ENCODE data around the gene SFXN1. TPM values are rescaled to one million over a fixed set of nuclear protein-coding genes. Genes with fewer than 3 reads are reported as not detected.

Gene SFXN1
- total and polyA plus RNA-seq, 4 donors: 55.9 to 80.0 (median 76.8) TPM

- H3K36me3 ChIP-seq (ENCODE audit: control insufficient read depth, insufficient read depth, low read length): no peaks in the 10 kb centered on the region
- H3K27ac ChIP-seq (ENCODE audit: low read depth, low read length): no peak overlapping the region
- H3K4me1 ChIP-seq (ENCODE audit: control insufficient read depth, insufficient read depth, low read length): no peaks in the 10 kb centered on the region
- no peaks in the 10 kb centered on the region for H3K9me3 ChIP-seq (ENCODE audit: control insufficient read depth, insufficient read depth, low read length)
- 88% methylated on average over 4 of the region's 9 CpGs for WGBS (ENCODE audit: insufficient coverage)
- H3K4me3 ChIP-seq (ENCODE audit: low read depth, low read length): no peak overlapping the region
- DNase-seq (ENCODE audit: low read depth in 4 of 6, low spot score in 6 of 6): no peak
- no peaks in the 10 kb centered on the region for H3K27me3 ChIP-seq (ENCODE audit: control insufficient read depth, insufficient read depth, low read length)
Observed at GRCh38 chr5:175558801-175559480, 80.6 kb downstream of the SFXN1 start.

GRCh38 chr5:175560011-175560410 lies 81.7 kb downstream of the SFXN1 start:
- DNase-seq (ENCODE audit: low read depth in 4 of 6, low spot score in 6 of 6): no peak
- no CpG with 5 or more reads among the region's 2 CpGs for WGBS (ENCODE audit: insufficient coverage)
- no peak overlapping the region for H3K4me3 ChIP-seq (ENCODE audit: low read depth, low read length)
- H3K9me3 ChIP-seq (ENCODE audit: control insufficient read depth, insufficient read depth, low read length): no peaks in the 10 kb centered on the region
- no peaks in the 10 kb centered on the region for H3K4me1 ChIP-seq (ENCODE audit: control insufficient read depth, insufficient read depth, low read length)
- H3K27ac ChIP-seq (ENCODE audit: low read depth, low read length): no peak overlapping the region
- H3K27me3 ChIP-seq (ENCODE audit: control insufficient read depth, insufficient read depth, low read length): no peaks in the 10 kb centered on the region
- no peaks in the 10 kb centered on the region for H3K36me3 ChIP-seq (ENCODE audit: control insufficient read depth, insufficient read depth, low read length)

- WGBS (ENCODE audit: insufficient coverage): no CpG with 5 or more reads among the region's 5 CpGs
- H3K4me1 ChIP-seq (ENCODE audit: control insufficient read depth, insufficient read depth, low read length): no peaks in the 10 kb centered on the region
- H3K36me3 ChIP-seq (ENCODE audit: control insufficient read depth, insufficient read depth, low read length): no peaks in the 10 kb centered on the region
- no peaks in the 10 kb centered on the region for H3K9me3 ChIP-seq (ENCODE audit: control insufficient read depth, insufficient read depth, low read length)
- H3K27ac ChIP-seq (ENCODE audit: low read depth, low read length): no peak overlapping the region
- no peak for DNase-seq (ENCODE audit: low read depth in 4 of 6, low spot score in 6 of 6)
- no peak overlapping the region for H3K4me3 ChIP-seq (ENCODE audit: low read depth, low read length)
- H3K27me3 ChIP-seq (ENCODE audit: control insufficient read depth, insufficient read depth, low read length): no peaks in the 10 kb centered on the region
Observed at GRCh38 chr5:175561085-175561484, 82.7 kb downstream of the SFXN1 start.

GRCh38 chr5:175564716-175565115 lies 86.4 kb downstream of the SFXN1 start:
- no CpG with 5 or more reads among the region's 1 CpG for WGBS (ENCODE audit: insufficient coverage)
- Histone ChIP-seq H3K9me3 (ENCODE audit: control insufficient read depth, insufficient read depth, low read length) (no peaks in the 10 kb centered on the region), H3K36me3 (ENCODE audit: control insufficient read depth, insufficient read depth, low read length) (no peaks in the 10 kb centered on the region), H3K4me1 (ENCODE audit: control insufficient read depth, insufficient read depth, low read length) (no peaks in the 10 kb centered on the region), H3K27ac (ENCODE audit: low read depth, low read length) (no peak overlapping the region), H3K27me3 (ENCODE audit: control insufficient read depth, insufficient read depth, low read length) (no peaks in the 10 kb centered on the region), H3K4me3 (ENCODE audit: low read depth, low read length) (no peak overlapping the region)
- DNase-seq (ENCODE audit: low read depth in 4 of 6, low spot score in 6 of 6): no peak

- WGBS (ENCODE audit: insufficient coverage): 100% methylated on average over 1 of the region's 2 CpGs
Observed at GRCh38 chr5:175566697-175567096, 88.3 kb downstream of the SFXN1 start.

GRCh38 chr5:175567954-175568353 lies 89.6 kb downstream of the SFXN1 start:
- Histone ChIP-seq H3K4me3 (ENCODE audit: low read depth, low read length) (no peak overlapping the region), H3K27me3 (ENCODE audit: control insufficient read depth, insufficient read depth, low read length) (no peaks in the 10 kb centered on the region), H3K27ac (ENCODE audit: low read depth, low read length) (no peak overlapping the region), H3K9me3 (ENCODE audit: control insufficient read depth, insufficient read depth, low read length) (no peaks in the 10 kb centered on the region), H3K4me1 (ENCODE audit: control insufficient read depth, insufficient read depth, low read length) (no peaks in the 10 kb centered on the region), H3K36me3 (ENCODE audit: control insufficient read depth, insufficient read depth, low read length) (no peaks in the 10 kb centered on the region)
- WGBS (ENCODE audit: insufficient coverage): no CpG with 5 or more reads among the region's 1 CpG
- peak in 1 of 6 donors; percentile 30 for DNase-seq (ENCODE audit: low read depth in 4 of 6, low spot score in 6 of 6)

More at GRCh38 chr5:175566697-175567096, 88.3 kb downstream of the SFXN1 start:
- Histone ChIP-seq H3K4me3 (ENCODE audit: low read depth, low read length) (no peak overlapping the region), H3K27me3 (ENCODE audit: control insufficient read depth, insufficient read depth, low read length) (no peaks in the 10 kb centered on the region), H3K27ac (ENCODE audit: low read depth, low read length) (no peak overlapping the region), H3K4me1 (ENCODE audit: control insufficient read depth, insufficient read depth, low read length) (no peaks in the 10 kb centered on the region), H3K9me3 (ENCODE audit: control insufficient read depth, insufficient read depth, low read length) (no peaks in the 10 kb centered on the region), H3K36me3 (ENCODE audit: control insufficient read depth, insufficient read depth, low read length) (no peaks in the 10 kb centered on the region)
- no peak for DNase-seq (ENCODE audit: low read depth in 4 of 6, low spot score in 6 of 6)

GRCh38 chr5:175569701-175570100 lies 91.3 kb downstream of the SFXN1 start:
- H3K27ac ChIP-seq (ENCODE audit: low read depth, low read length): no peak overlapping the region
- 97% methylated on average over 4 of the region's 4 CpGs for WGBS (ENCODE audit: insufficient coverage)
- H3K4me3 ChIP-seq (ENCODE audit: low read depth, low read length): no peak overlapping the region
- peaks cover 4% of the 10 kb centered on the region for H3K4me1 ChIP-seq (ENCODE audit: control insufficient read depth, insufficient read depth, low read length)
- DNase-seq (ENCODE audit: low read depth in 4 of 6, low spot score in 6 of 6): no peak
- no peaks in the 10 kb centered on the region for H3K9me3 ChIP-seq (ENCODE audit: control insufficient read depth, insufficient read depth, low read length)
- no peaks in the 10 kb centered on the region for H3K36me3 ChIP-seq (ENCODE audit: control insufficient read depth, insufficient read depth, low read length)
- peaks cover 4% of the 10 kb centered on the region for H3K27me3 ChIP-seq (ENCODE audit: control insufficient read depth, insufficient read depth, low read length)

- H3K27me3 ChIP-seq (ENCODE audit: control insufficient read depth, insufficient read depth, low read length): peaks cover 4% of the 10 kb centered on the region
- no peak overlapping the region for H3K4me3 ChIP-seq (ENCODE audit: low read depth, low read length)
- H3K4me1 ChIP-seq (ENCODE audit: control insufficient read depth, insufficient read depth, low read length): peaks cover 4% of the 10 kb centered on the region
- H3K27ac ChIP-seq (ENCODE audit: low read depth, low read length): no peak overlapping the region
- WGBS (ENCODE audit: insufficient coverage): 46% methylated on average over 2 of the region's 4 CpGs
- DNase-seq (ENCODE audit: low read depth in 4 of 6, low spot score in 6 of 6): peak in 1 of 6 donors; percentile 44
- H3K9me3 ChIP-seq (ENCODE audit: control insufficient read depth, insufficient read depth, low read length): no peaks in the 10 kb centered on the region
- no peaks in the 10 kb centered on the region for H3K36me3 ChIP-seq (ENCODE audit: control insufficient read depth, insufficient read depth, low read length)
Observed at GRCh38 chr5:175572886-175573285, 94.5 kb downstream of the SFXN1 start.

- H3K4me1 ChIP-seq (ENCODE audit: control insufficient read depth, insufficient read depth, low read length): peaks cover 4% of the 10 kb centered on the region
- no peak overlapping the region for H3K27ac ChIP-seq (ENCODE audit: low read depth, low read length)
- peaks cover 4% of the 10 kb centered on the region for H3K27me3 ChIP-seq (ENCODE audit: control insufficient read depth, insufficient read depth, low read length)
- no peak for DNase-seq (ENCODE audit: low read depth in 4 of 6, low spot score in 6 of 6)
- H3K36me3 ChIP-seq (ENCODE audit: control insufficient read depth, insufficient read depth, low read length): no peaks in the 10 kb centered on the region
- WGBS (ENCODE audit: insufficient coverage): 20% methylated on average over 14 of the region's 15 CpGs
- H3K4me3 ChIP-seq (ENCODE audit: low read depth, low read length): no peak overlapping the region
- H3K9me3 ChIP-seq (ENCODE audit: control insufficient read depth, insufficient read depth, low read length): no peaks in the 10 kb centered on the region
Observed at GRCh38 chr5:175573493-175574269, 95.3 kb downstream of the SFXN1 start.

GRCh38 chr5:175575301-175575700 lies 96.9 kb downstream of the SFXN1 start:
- 87% methylated on average over 2 of the region's 2 CpGs for WGBS (ENCODE audit: insufficient coverage)
- Histone ChIP-seq H3K4me3 (ENCODE audit: low read depth, low read length) (no peak overlapping the region), H3K9me3 (ENCODE audit: control insufficient read depth, insufficient read depth, low read length) (no peaks in the 10 kb centered on the region), H3K27ac (ENCODE audit: low read depth, low read length) (no peak overlapping the region), H3K36me3 (ENCODE audit: control insufficient read depth, insufficient read depth, low read length) (no peaks in the 10 kb centered on the region), H3K27me3 (ENCODE audit: control insufficient read depth, insufficient read depth, low read length) (peaks cover 4% of the 10 kb centered on the region), H3K4me1 (ENCODE audit: control insufficient read depth, insufficient read depth, low read length) (peaks cover 4% of the 10 kb centered on the region)
- no peak for DNase-seq (ENCODE audit: low read depth in 4 of 6, low spot score in 6 of 6)

All from spinal cord (tissue), 10 donors.